A673 (cell line): Measurements from ENCODE around the gene SORBS2. TPM values are rescaled to one million over a fixed set of nuclear protein-coding genes. Genes with fewer than 3 reads are reported as not detected.

Experiments
- BruUV-seq: library from RNA; stranded (reverse); fragments of 400-500 nt; replicated peaks from 2 replicates; lab custom pipeline; 2021; lab: Mats Ljungman, UMichigan
- CTCF ChIA-PET: fragments of 300-600 bp; sonication (Branson Sonifier 250); formaldehyde crosslinking; loops from one replicate; lab custom pipeline; 2022; ENCODE audit warnings: antibody characterized with exemption; lab: Charles Lee
- POLR2A ChIA-PET: fragments of 300-600 bp; sonication (Branson Sonifier 250); formaldehyde crosslinking; loops from one replicate; lab custom pipeline; 2022; ENCODE audit warnings: antibody characterized with exemption; ENCODE audit not compliant: low non-redundant PET; lab: Charles Lee
- DNase-seq: peaks from one replicate; pipeline ENCODE4 v3.0.0-alpha.2; 2015; ENCODE audit warnings: low spot score
- H3K27ac ChIP-seq: fragments of 200-600 bp; sonication (generic); 2 replicates; pipeline ENCODE4 v1.5.1; 2016; ENCODE audit warnings: mixed run types, low read depth, mild to moderate bottlenecking, mixed read lengths, antibody characterized with exemption, low read length; ENCODE audit not compliant: poor library complexity, severe bottlenecking
- H3K27me3 ChIP-seq: fragments of 200-600 bp; sonication (generic); replicated peaks from 2 replicates; pipeline ENCODE4 v1.6.1; 2017; ENCODE audit warnings: mixed run types, low read depth, mild to moderate bottlenecking, mixed read lengths, antibody characterized with exemption, low read length; ENCODE audit not compliant: insufficient read depth, poor library complexity
- H3K36me3 ChIP-seq: fragments of 200-600 bp; sonication (generic); 2 replicates; pipeline ENCODE4 v1.6.1; 2016; ENCODE audit warnings: mixed run types, mild to moderate bottlenecking, mixed read lengths, antibody characterized with exemption, low read length; ENCODE audit not compliant: insufficient read depth, poor library complexity, severe bottlenecking
- H3K4me1 ChIP-seq: fragments of 200-600 bp; sonication (generic); 2 replicates; pipeline ENCODE4 v1.6.1; 2017; ENCODE audit warnings: mixed run types, mild to moderate bottlenecking, mixed read lengths, antibody characterized with exemption, low read length; ENCODE audit not compliant: insufficient read depth, poor library complexity, severe bottlenecking
- H3K4me3 ChIP-seq: fragments of 200-600 bp; sonication (generic); 2 replicates; pipeline ENCODE4 v1.5.1; 2016; ENCODE audit warnings: low read depth, mixed run types, mild to moderate bottlenecking, mixed read lengths, low read length; ENCODE audit not compliant: poor library complexity, severe bottlenecking
- H3K9me3 ChIP-seq: fragments of 200-600 bp; sonication (generic); 2 replicates; pipeline ENCODE4 v1.6.1; 2016; ENCODE audit warnings: mixed run types, low read depth, mild to moderate bottlenecking, mixed read lengths, antibody characterized with exemption, low read length; ENCODE audit not compliant: poor library complexity, severe bottlenecking
- CTCF ChIP-seq: fragments of 300-800, 200-600 bp; sonication (generic); conservative IDR thresholded peaks from 2 replicates; pipeline ENCODE4 v1.5.1; 2017; ENCODE audit warnings: low read depth, mild to moderate bottlenecking, antibody characterized with exemption, low read length, moderate library complexity, mixed read lengths
- EZH2 ChIP-seq: fragments of 200-600 bp; sonication (generic); IDR thresholded peaks from 2 replicates; pipeline ENCODE4 v1.6.1; 2017; ENCODE audit warnings: borderline replicate concordance, low read depth, mild to moderate bottlenecking, mixed read lengths, antibody characterized with exemption, low read length; ENCODE audit not compliant: poor library complexity, severe bottlenecking
- intact Hi-C: fragments of 100-400 bp; cut with micrococcal nuclease; formaldehyde crosslinking; loops from one replicate; pipeline ENCODE4 v1.10.0; 2022; ENCODE audit not compliant: unreplicated experiment
- total RNA-seq: library from RNA; stranded (reverse); gene quantifications from 2 replicates; pipeline ENCODE4 v1.2.3, GENCODE V29; 2021

Gene SORBS2
- total RNA-seq, 1 experiment from 2014 or later, result not detected

GRCh38 chr4:185625503-185625902 is 186.5 kb downstream of the SORBS2 start:
- CTCF ChIA-PET, result no interaction called here
- intact Hi-C loops, result no loop called here
- no peaks in the 10 kb centered on the region for H3K4me1 ChIP-seq

GRCh38 chr4:185624259-185624589 is 187.8 kb downstream of the SORBS2 start:
- H3K27ac ChIP-seq, result no peak overlapping the region
- ChIA-PET CTCF (no interaction called here), POLR2A (no interaction called here)
- intact Hi-C loops, result no loop called here
- BruUV-seq, result no TSS peak
- no peak overlapping the region for H3K4me3 ChIP-seq
- H3K27me3 ChIP-seq, result peaks cover 27% of the 10 kb centered on the region
- H3K9me3 ChIP-seq, result no peaks in the 10 kb centered on the region
- no peaks in the 10 kb centered on the region for H3K36me3 ChIP-seq
- DNase-seq, result peak; percentile 39
- no peaks in the 10 kb centered on the region for H3K4me1 ChIP-seq
- TF ChIP-seq CTCF (no peak), EZH2 (no peak)

More at GRCh38 chr4:185625503-185625902, 186.5 kb downstream of the SORBS2 start:
- BruUV-seq, result no TSS peak
- Histone ChIP-seq H3K27me3 (peaks cover 25% of the 10 kb centered on the region), H3K9me3 (no peaks in the 10 kb centered on the region), H3K4me3 (no peak overlapping the region), H3K27ac (no peak overlapping the region), H3K36me3 (no peaks in the 10 kb centered on the region)
- no peak for DNase-seq
- POLR2A ChIA-PET, result no interaction called here
- TF ChIP-seq CTCF (no peak), EZH2 (no peak)

GRCh38 chr4:185623444-185624258 is 188.3 kb downstream of the SORBS2 start:
- ChIA-PET POLR2A (no interaction called here), CTCF (no interaction called here)
- Histone ChIP-seq H3K4me1 (no peaks in the 10 kb centered on the region), H3K27me3 (peaks cover 30% of the 10 kb centered on the region), H3K36me3 (no peaks in the 10 kb centered on the region), H3K4me3 (no peak overlapping the region), H3K27ac (no peak overlapping the region), H3K9me3 (no peaks in the 10 kb centered on the region)
- TF ChIP-seq EZH2 (no peak), CTCF (no peak)
- no TSS peak for BruUV-seq
- no peak for DNase-seq
- intact Hi-C loops, result no loop called here
